Measurements from ENCODE around the gene PRRC2C.
A peak's percentile ranks its signal among the peaks of the same experiment; 100 is the strongest.

Gene PRRC2C

GRCh38 chr1:171637928-171638576 lies 152.7 kb downstream of the PRRC2C start:
- Histone ChIP-seq H3K4me1 (ENCODE audit: control insufficient read depth, insufficient read depth, low read length) (peaks cover 24% of the 10 kb centered on the region), H3K36me3 (ENCODE audit: control insufficient read depth, insufficient read depth, low read length, severe bottlenecking) (no peaks in the 10 kb centered on the region), H3K27me3 (replicated peaks; ENCODE audit: control insufficient read depth, insufficient read depth, low read length) (no peaks in the 10 kb centered on the region), H3K4me3 (ENCODE audit: low read length) (no peak overlapping the region), H3K9ac (ENCODE audit: low read length) (peak overlapping the region; percentile 5), H3K9me3 (ENCODE audit: control insufficient read depth, low read length) (no peaks in the 10 kb centered on the region)
- no peak for DNase-seq (ENCODE audit: low read depth)

GRCh38 chr1:171640225-171640624 lies 154.9 kb downstream of the PRRC2C start:
- no peak overlapping the region for H3K9ac ChIP-seq (ENCODE audit: low read length)
- H3K4me1 ChIP-seq (ENCODE audit: control insufficient read depth, insufficient read depth, low read length) = peaks cover 42% of the 10 kb centered on the region
- H3K36me3 ChIP-seq (ENCODE audit: control insufficient read depth, insufficient read depth, low read length, severe bottlenecking) = no peaks in the 10 kb centered on the region
- no peak overlapping the region for H3K4me3 ChIP-seq (ENCODE audit: low read length)
- DNase-seq (ENCODE audit: low read depth) = no peak
- no peaks in the 10 kb centered on the region for H3K27me3 ChIP-seq (replicated peaks; ENCODE audit: control insufficient read depth, insufficient read depth, low read length)
- H3K9me3 ChIP-seq (ENCODE audit: control insufficient read depth, low read length) = no peaks in the 10 kb centered on the region

DNA sequence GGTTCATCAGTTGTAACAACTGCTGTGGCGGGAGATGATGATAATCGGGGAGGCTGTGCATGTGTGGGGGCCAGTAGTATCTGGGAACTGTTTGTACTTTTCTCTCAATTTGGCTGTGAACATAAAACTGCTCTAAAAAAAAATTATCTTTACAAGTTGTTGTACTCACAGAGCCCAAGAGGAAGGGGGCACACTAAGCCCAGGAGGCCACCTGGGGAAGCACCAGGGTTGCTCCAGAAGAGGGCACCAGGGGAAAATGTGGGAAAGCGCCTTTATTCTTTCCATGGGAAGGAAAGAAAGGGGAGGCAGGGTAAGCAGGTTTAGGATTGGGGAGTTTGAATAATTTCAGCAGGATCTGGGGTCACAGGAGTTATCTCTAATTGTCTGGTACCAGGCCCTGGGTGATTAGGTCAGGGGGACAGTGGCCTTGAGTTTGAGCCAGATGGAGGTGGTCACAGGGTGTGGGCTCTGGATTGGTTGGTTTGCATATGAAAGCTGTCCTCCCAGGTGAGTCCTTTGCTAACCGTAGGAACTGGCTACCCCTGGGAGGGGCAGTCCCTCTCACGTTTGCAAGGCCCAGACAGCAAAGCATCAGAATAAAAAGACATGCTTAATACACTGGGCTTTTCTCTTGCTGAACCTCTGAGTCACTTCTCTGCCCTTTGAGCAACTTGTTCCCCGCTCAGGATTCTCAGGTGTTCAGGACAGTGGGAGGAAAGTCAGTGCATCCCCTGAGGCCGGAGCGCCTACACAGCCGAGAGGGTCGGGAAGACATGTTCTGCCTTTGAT lies 155.9 kb downstream of the PRRC2C start:
- H3K9ac ChIP-seq (ENCODE audit: low read length) = no peak overlapping the region
- peaks cover 52% of the 10 kb centered on the region for H3K4me1 ChIP-seq (ENCODE audit: control insufficient read depth, insufficient read depth, low read length)
- no peaks in the 10 kb centered on the region for H3K36me3 ChIP-seq (ENCODE audit: control insufficient read depth, insufficient read depth, low read length, severe bottlenecking)
- no peaks in the 10 kb centered on the region for H3K27me3 ChIP-seq (replicated peaks; ENCODE audit: control insufficient read depth, insufficient read depth, low read length)
- DNase-seq (ENCODE audit: low read depth) = no peak
- no peaks in the 10 kb centered on the region for H3K9me3 ChIP-seq (ENCODE audit: control insufficient read depth, low read length)
- H3K4me3 ChIP-seq (ENCODE audit: low read length) = no peak overlapping the region

DNA sequence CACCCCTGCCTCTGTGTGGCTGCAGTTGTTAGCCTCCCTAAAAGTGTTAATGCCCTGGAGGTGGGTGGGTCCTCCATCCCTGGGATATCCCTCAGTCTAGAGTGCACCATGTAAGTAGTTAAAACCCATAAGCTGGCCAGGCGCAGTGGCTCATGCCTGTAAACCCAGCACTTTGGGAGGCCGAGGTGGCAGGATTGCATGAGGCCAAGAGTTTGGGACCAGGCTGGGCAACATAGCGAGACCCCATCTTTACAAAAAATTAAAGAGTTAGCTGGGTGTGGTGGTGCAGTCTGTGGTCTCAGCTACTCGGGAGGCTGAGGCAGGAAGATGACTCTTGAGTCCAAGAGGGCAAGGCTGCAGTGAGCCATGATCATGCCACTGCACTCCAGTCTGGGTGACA lies 156.9 kb downstream of the PRRC2C start:
- no peak overlapping the region for H3K9ac ChIP-seq (ENCODE audit: low read length)
- H3K36me3 ChIP-seq (ENCODE audit: control insufficient read depth, insufficient read depth, low read length, severe bottlenecking) = no peaks in the 10 kb centered on the region
- no peak overlapping the region for H3K4me3 ChIP-seq (ENCODE audit: low read length)
- no peak for DNase-seq (ENCODE audit: low read depth)
- no peaks in the 10 kb centered on the region for H3K27me3 ChIP-seq (replicated peaks; ENCODE audit: control insufficient read depth, insufficient read depth, low read length)
- peaks cover 55% of the 10 kb centered on the region for H3K4me1 ChIP-seq (ENCODE audit: control insufficient read depth, insufficient read depth, low read length)
- no peaks in the 10 kb centered on the region for H3K9me3 ChIP-seq (ENCODE audit: control insufficient read depth, low read length)

Measured in adipocyte (in vitro differentiated cells).